Neuron (in vitro differentiated cells): ENCODE results near the gene SAP25.

Experiments used
- H2AFZ ChIP-seq: one replicate; pipeline ENCODE4 v1.6.1; 2013; ENCODE audit warnings: low read depth, mild to moderate bottlenecking, inconsistent platforms, low read length, moderate library complexity
- H3K27me3 ChIP-seq: one replicate; pipeline ENCODE4 v1.6.1; 2013; ENCODE audit warnings: low read length; ENCODE audit not compliant: insufficient read depth
- H3K36me3 ChIP-seq: one replicate; pipeline ENCODE4 v1.6.1; 2013; ENCODE audit warnings: low read length; ENCODE audit not compliant: insufficient read depth
- H3K4me1 ChIP-seq: one replicate; pipeline ENCODE4 v1.6.1; 2013; ENCODE audit warnings: low read length; ENCODE audit not compliant: insufficient read depth
- H3K4me3 ChIP-seq: 2 replicates; pipeline ENCODE4 v1.5.1; 2013; ENCODE audit warnings: mild to moderate bottlenecking, low read length, moderate library complexity
- H3K9me3 ChIP-seq: one replicate; pipeline ENCODE4 v1.6.1; 2013; ENCODE audit warnings: low read length

Gene SAP25

DNA sequence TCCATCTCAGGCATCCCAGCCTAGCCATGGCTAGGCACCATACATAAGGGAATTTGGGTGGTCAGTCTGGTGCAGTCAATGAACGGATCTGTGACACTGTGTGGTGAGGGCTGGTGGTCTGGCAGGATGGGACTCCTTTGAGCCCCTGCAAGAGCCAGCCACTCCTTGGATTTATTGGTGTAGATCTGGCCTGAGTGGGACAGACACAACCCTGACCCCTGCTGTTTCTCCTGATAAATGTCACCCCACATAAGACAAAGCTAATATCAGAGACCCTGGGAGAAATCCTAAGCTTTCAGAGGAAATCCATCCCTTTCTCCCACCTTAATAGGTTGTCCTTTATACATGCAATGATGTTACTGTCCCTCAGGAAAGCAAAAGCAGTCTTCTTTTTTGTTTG is 14.7 kb upstream of the SAP25 start:
- peaks cover under 1% of the 10 kb centered on the region for H3K36me3 ChIP-seq
- H3K4me3 ChIP-seq: no peak overlapping the region
- no peaks in the 10 kb centered on the region for H3K27me3 ChIP-seq
- no peak overlapping the region for H2AFZ ChIP-seq
- peaks cover 24% of the 10 kb centered on the region for H3K4me1 ChIP-seq
- H3K9me3 ChIP-seq: no peaks in the 10 kb centered on the region

DNA sequence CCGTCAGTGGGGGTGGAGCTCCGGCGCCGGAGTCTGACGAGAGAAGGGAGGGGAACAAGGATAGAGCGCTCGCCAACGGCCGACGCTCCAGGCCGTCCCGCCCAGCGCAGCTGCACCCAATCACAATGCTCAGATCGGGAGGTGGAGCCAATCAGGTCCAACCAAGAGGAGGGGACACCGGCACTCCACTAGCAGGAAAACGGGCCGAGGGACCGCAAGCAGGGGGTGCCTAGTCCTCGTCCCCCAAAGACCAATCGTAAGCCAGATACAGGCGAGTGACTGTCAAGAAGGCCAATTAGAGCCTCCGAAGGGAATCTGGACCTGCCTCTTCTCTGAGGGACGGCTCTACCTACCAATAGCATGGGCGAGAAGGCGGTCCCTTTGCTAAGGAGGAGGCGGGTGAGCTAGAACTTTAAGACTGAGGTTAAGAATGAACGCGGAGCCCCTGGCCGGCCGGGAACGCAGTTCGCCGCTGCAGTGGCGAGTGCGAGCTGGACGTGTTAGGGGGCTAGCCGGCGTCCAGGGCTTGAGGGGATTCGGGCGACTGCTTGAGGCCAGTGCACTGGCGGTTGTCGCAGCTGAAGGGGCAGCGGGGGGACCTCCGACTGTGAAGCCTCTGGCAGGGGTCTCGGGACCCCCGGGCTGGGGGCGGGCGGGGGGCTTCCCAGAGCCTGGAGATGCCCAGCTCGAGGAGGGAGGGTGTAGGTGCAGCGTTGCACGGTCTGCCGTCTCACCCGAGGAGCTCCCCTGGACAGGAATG is 12.7 kb upstream of the SAP25 start, which contains the start of gene FBXO24:
FBXO24 (plus strand) TSS at position 63 of the 760 bp plus-strand sequence; CDS start at position 361, 298 bp downstream.
- Histone ChIP-seq H3K9me3 (no peaks in the 10 kb centered on the region), H3K36me3 (peaks cover 15% of the 10 kb centered on the region), H3K27me3 (no peaks in the 10 kb centered on the region), H3K4me3 (peak within 1 kb of the TSS; percentile 94), H2AFZ (peak within 1 kb of the TSS; percentile 2), H3K4me1 (peaks cover 26% of the 10 kb centered on the region)

DNA sequence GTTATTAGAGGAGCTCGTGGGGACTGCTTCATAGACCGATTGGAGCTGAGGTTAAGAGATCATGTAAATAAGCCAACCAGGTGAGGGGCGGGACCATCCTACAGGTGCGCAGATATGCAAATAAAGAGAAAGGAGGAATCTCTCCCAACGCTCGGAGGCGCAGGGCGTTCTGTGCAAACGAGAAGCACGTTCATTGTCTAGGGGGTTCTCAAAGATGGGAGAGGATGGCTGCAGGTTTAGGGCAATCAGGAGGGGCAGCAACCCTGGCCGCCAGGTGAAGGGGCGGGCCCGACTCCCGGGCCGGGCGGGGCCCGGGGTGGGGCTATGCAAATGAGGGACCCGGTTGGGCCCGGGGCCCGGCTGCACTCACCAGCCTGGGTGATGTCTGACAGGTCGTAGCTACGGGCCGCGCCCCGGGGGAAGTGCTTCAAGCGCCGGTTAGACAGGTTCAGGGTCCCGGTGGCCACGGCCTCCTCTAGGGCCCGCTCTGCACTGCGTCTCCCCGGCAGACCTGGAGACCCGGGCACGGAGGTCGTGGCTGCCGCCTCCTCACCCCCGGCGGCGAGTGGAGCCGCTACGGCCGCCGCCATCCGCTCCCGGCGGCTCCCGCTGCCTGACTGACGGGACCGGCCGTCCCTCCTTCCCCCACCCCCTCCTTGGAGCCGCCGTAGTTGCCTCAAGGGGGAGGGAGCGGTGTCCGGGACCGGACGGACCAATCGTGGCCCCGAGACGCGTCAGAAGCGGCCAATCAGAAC is 12.0 kb upstream of the SAP25 start, which contains the start of gene LRCH4:
LRCH4 (minus strand) TSS at position 619 of the 755 bp plus-strand sequence; CDS start at position 590, 29 bp downstream.
- H2AFZ ChIP-seq: peak within 1 kb of the TSS; percentile 2
- H3K27me3 ChIP-seq: no peaks in the 10 kb centered on the region

DNA sequence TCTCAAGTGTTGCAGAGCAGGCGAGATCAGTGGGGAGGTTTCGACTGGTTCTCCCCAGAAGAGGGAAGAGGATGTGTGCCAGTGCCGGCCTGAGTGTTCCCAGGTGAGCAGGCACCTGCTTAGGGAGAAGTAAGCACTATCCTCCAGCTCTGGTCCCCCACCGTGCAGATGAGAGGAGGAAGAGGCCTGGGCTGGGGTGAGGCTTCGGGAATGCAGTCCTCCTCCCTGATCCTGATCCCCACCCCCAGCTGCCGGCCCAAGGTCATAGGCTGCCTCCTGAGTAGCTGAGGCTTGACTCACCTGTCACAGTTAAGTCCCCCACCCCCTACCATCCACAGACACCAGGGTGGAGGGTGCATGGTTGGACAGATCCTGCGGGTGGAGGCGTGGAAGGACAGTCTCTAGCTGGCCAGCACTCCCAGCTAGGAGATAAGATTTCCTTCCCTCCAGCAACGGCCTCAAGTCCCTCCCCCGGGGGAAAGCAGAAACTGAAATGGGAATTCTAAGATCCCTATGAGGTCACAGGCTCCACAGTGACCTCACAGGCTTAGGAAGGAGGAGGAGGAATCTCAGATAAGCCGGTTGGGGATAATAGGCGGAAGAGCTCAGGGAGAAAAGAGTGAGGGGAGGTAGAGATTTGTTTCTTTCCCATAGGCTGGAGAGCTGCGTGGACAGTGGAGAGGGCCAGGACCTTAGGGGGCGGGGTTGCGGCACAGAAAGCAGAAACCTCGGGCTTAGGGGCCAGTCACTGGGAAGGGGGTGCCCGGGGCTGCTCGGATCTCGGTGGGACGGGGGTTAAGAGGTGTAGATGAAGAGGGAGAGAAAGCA is 11.2 kb upstream of the SAP25 start:
- Histone ChIP-seq H3K9me3 (no peaks in the 10 kb centered on the region), H3K4me1 (peaks cover 26% of the 10 kb centered on the region), H2AFZ (no peak overlapping the region), H3K4me3 (peak overlapping the region; percentile 94), H3K27me3 (no peaks in the 10 kb centered on the region), H3K36me3 (peaks cover 30% of the 10 kb centered on the region)

More for the DNA sequence above, 12.0 kb upstream of the SAP25 start, which contains the start of gene LRCH4:
- Histone ChIP-seq H3K36me3 (peaks cover 23% of the 10 kb centered on the region), H3K4me1 (peaks cover 26% of the 10 kb centered on the region), H3K4me3 (peak within 1 kb of the TSS; percentile 94), H3K9me3 (no peaks in the 10 kb centered on the region)

GRCh38 chr7:100584054-100584682 is 10.5 kb upstream of the SAP25 start:
- peak overlapping the region; percentile 94 for H3K4me3 ChIP-seq
- peaks cover 24% of the 10 kb centered on the region for H3K4me1 ChIP-seq
- no peaks in the 10 kb centered on the region for H3K9me3 ChIP-seq
- H3K27me3 ChIP-seq: no peaks in the 10 kb centered on the region
- peaks cover 33% of the 10 kb centered on the region for H3K36me3 ChIP-seq
- H2AFZ ChIP-seq: no peak overlapping the region

DNA sequence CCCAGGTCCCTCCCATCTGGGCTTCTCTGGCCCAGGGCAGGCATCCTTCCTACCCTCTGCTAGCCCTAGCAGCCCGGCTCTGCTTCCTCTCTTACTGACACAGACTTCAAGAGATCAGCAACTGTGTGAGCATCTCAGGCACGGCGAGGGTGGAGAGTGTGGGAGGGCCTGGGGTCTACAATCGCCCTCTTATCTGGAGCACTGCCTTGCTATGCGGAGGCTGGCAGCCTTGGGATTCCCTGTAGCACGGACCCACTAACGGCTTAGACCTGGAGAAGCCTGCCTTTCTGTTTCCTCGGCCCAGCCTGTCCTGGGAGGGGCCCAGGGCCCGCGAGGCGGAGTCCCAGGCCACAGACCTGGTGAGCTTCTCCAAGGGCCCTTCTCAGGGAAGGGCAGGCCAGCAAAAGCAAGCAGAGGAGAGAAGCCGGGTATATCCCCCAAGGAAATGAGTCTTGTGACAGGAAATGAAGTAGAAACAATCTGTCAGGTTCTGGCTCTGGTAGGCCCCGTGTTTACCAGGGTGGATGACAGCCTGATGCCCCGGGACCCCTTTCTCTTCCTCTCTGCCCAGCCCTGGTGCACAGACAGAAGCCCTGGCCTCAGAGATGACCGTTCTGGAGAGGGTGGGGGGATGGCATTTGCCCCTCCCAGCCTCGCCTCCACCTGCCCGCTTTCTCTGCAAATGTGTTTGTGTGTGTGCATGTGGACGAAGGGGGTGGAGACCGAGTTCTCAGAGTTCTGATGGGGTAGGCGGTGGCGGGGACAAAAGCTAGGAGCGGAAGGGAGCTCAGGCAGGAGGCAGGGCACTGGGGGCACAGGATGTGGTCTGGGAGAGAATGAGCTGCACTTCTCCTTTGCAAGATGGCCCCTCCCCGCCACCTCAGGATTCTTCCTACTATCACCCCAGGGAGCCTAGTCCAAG is 9.7 kb upstream of the SAP25 start:
- H3K4me1 ChIP-seq: peaks cover 24% of the 10 kb centered on the region
- no peak overlapping the region for H3K4me3 ChIP-seq

GRCh38 chr7:100582650-100583049 is 8.9 kb upstream of the SAP25 start:
- peaks cover 24% of the 10 kb centered on the region for H3K4me1 ChIP-seq
- H2AFZ ChIP-seq: no peak overlapping the region
- no peak overlapping the region for H3K4me3 ChIP-seq
- H3K36me3 ChIP-seq: peaks cover 45% of the 10 kb centered on the region
- no peaks in the 10 kb centered on the region for H3K27me3 ChIP-seq
- H3K9me3 ChIP-seq: no peaks in the 10 kb centered on the region

More for the DNA sequence above, 9.7 kb upstream of the SAP25 start:
- Histone ChIP-seq H3K27me3 (no peaks in the 10 kb centered on the region), H3K36me3 (peaks cover 38% of the 10 kb centered on the region), H2AFZ (no peak overlapping the region), H3K9me3 (no peaks in the 10 kb centered on the region)

- Histone ChIP-seq H3K4me1 (peaks cover 24% of the 10 kb centered on the region), H3K36me3 (peaks cover 51% of the 10 kb centered on the region), H3K9me3 (no peaks in the 10 kb centered on the region), H2AFZ (no peak overlapping the region), H3K27me3 (no peaks in the 10 kb centered on the region), H3K4me3 (no peak overlapping the region)
These were observed 8.4 kb upstream of the SAP25 start for GRCh38 chr7:100582041-100582579.

DNA sequence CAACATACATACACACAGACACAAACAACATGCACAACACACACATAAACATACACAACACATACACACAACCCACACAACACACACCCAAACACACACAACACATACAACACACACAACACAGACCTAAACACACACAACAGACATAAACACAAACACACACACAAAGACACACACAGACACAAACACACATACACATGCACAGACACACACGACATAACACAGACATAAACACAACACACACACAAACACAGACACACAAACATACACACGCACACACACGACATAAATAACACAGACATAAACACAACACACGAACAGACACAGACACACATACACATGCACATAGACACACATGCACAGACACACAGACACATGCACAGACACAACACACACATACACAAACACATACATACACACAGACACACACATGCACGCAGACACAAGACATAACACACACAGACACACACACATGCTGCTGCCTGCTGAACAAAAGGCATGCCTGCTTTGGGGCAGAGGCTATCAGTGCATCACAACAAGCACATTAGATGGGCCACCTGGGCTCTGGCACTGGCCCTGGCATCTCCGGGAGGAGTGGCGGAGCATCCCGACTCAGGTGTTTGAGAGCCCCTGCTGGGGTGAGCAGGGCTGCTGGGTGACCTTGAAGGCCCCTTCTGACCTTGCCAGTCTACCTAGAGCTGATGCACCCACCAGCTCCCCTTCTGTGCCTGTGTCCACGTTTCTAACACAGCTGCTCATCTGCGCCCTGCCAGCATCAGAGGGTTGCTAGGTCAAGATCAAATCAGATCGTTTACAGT is 7.0 kb upstream of the SAP25 start:
- Histone ChIP-seq H2AFZ (no peak overlapping the region), H3K27me3 (no peaks in the 10 kb centered on the region), H3K4me3 (no peak overlapping the region), H3K4me1 (peaks cover 21% of the 10 kb centered on the region), H3K9me3 (no peaks in the 10 kb centered on the region), H3K36me3 (peaks cover 60% of the 10 kb centered on the region)

GRCh38 chr7:100578246-100579183 is 4.8 kb upstream of the SAP25 start:
- Histone ChIP-seq H3K36me3 (peaks cover 68% of the 10 kb centered on the region), H3K4me3 (no peak overlapping the region), H2AFZ (no peak overlapping the region), H3K4me1 (peaks cover 3% of the 10 kb centered on the region), H3K27me3 (no peaks in the 10 kb centered on the region), H3K9me3 (no peaks in the 10 kb centered on the region)
